Dermis lymphatic vessel endothelial cell (primary cell): Measurements from ENCODE around the gene TRABD2B. TPM values are rescaled to one million over a fixed set of nuclear protein-coding genes. Genes with fewer than 3 reads are reported as not detected.

Experiments
- total RNA-seq: library from RNA; depleted of rRNA; stranded (reverse); fragments of >200 nt; gene quantifications from 2 replicates; pipeline ENCODE4 v1.2.1, GENCODE V29; 2014

The TRABD2B gene
- total RNA-seq = not detected in 2 replicates

DNA sequence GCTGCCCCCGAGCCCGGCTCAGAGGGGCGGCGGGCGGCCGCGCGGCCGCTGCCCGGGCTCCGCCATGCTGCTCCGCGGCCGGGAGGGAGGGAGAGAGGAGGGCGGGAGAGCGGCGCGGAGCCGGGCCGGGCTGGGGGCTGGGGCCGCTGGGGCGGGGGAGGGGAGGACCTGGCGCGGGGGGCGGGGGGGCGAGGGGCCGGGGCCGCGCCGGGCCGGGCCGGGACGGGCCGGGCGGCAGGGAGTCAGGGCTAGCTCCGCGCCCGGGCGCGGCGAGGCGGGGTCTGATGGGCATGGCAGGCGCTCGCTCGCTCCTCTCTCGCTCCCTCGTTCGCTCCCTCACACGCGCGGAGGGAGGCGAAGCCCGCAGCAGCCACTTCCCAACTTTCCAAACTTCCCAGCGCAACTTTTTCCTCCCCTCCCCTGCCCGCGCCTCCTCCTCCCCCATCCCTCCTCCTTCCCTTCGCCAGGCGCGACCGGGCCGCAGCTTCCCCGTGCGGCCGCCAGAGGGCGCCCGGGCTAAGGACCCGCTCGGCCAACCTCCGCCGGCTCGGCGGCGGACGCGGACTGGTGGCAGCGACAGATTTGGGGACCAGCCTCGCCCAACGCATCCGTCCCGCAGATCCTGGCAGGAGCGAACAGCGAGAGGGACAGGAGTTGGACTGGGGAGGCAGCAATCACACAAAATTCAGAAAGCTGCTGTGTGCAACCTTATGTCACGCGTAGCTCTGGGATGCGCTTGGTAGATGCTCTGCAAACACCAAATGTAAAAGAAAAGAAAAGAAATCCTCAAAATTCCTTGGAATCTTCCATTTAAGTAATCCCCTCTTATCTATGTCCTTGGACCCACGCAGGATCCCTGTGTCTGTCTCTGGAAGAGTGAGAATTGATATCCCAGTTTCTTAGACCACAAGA is at the start of gene TRABD2B:
Gene TRABD2B (minus strand): TSS at position 97 of the 912 bp plus-strand sequence.

Other genes with a start within 250 kb of the TRABD2B start
- 0.11 and 0.17 TPM in 2 replicates for gene SLC5A9, start 225.3 kb upstream of the TRABD2B start, total RNA-seq